Heart left ventricle (tissue), 16 donors: ENCODE measurements around the gene SLC25A47. TPM values are rescaled to one million over a fixed set of nuclear protein-coding genes. Genes with fewer than 3 reads are reported as not detected.
A peak's percentile ranks its signal among the peaks of the same experiment; 100 is the strongest.

Experiments
- ATAC-seq, 4 donors: fragments of 200-7000 bp; cut with Tn5 transposase; one replicate each; pipeline ENCODE4 v1.9.1; 2020 to 2022; ENCODE audit warnings: moderate library complexity in 4 of 4, mild to moderate bottlenecking in 3 of 4, moderate number of reproducible peaks in 1 of 4
- DNase-seq, 5 donors: peaks; one replicate each; pipeline ENCODE4 v3.0.0-alpha.2; 2020
- H3K27ac ChIP-seq, 12 donors: fragments of 200-600 bp; sonication (generic) in 4 of 12; one replicate each; pipeline versions ENCODE4 v1.5.0 to v1.8.0; 2016 to 2022; ENCODE audit warnings: mild to moderate bottlenecking in 2 of 12
- H3K27me3 ChIP-seq, 9 donors: fragments of 200-600 bp; sonication (generic) in 2 of 9; one replicate each; pipeline versions ENCODE4 v1.5.1 to v1.8.0; 2016 to 2022; ENCODE audit warnings: mild to moderate bottlenecking in 3 of 9
- H3K36me3 ChIP-seq, 9 donors: fragments of 200-600 bp; sonication (generic) in 2 of 9; one replicate each; pipeline versions ENCODE4 v1.5.0 to v1.8.0; 2018 to 2022; ENCODE audit warnings: mild to moderate bottlenecking in 2 of 9
- H3K4me1 ChIP-seq, 12 donors: fragments of 200-600 bp; sonication (generic) in 4 of 12; one replicate each; pipeline versions ENCODE4 v1.5.0 to v1.8.0; 2016 to 2022; ENCODE audit warnings: mild to moderate bottlenecking in 3 of 12
- H3K4me3 ChIP-seq, 12 donors: fragments of 200-600 bp; sonication (generic) in 4 of 12; one replicate each; pipeline versions ENCODE4 v1.5.0 to v1.8.0; 2017 to 2022; ENCODE audit warnings: mild to moderate bottlenecking in 9 of 12, moderate library complexity in 4 of 12
- H3K9me3 ChIP-seq, 12 donors: fragments of 200-600 bp; sonication (generic) in 4 of 12; one replicate each; pipeline versions ENCODE4 v1.5.0 to v1.8.0; 2016 to 2022; ENCODE audit warnings: mild to moderate bottlenecking in 1 of 12
- CTCF ChIP-seq, 12 donors: fragments of 200-600 bp; sonication (generic) in 4 of 12; IDR thresholded peaks; one replicate each; pipeline versions ENCODE4 v1.5.0 to v1.8.0; 2018 to 2022; ENCODE audit warnings: antibody characterized with exemption in 12 of 12, mild to moderate bottlenecking in 5 of 12
- POLR2A ChIP-seq, 2 donors: fragments of 450-650 bp; IDR thresholded peaks; one replicate each; pipeline ENCODE4 v1.6.1; 2017; ENCODE audit warnings: antibody characterized with exemption in 2 of 2, mild to moderate bottlenecking in 2 of 2, moderate library complexity in 2 of 2
- WGBS, 4 donors: extraction: QIAGEN DNeasy Blood & Tissue Kit in 2 of 4; methylation state at CpG; one replicate each; pipeline versions ENCODE4 v1.1.5 to v1.1.7; 2013 to 2018; 5-methylcytosine and 5-hydroxymethylcytosine counted together
- intact Hi-C, 10 donors: fragments of 100-400 bp; cut with DNase I; formaldehyde crosslinking; loops; one replicate each; pipeline versions ENCODE4 v1.11.1 to v1.14.2; 2022
- polyA plus RNA-seq, 2 donors: library from polyadenylated mRNA; stranded (reverse); fragments of 200-250 nt; gene quantifications; one replicate each; pipeline ENCODE4 v1.2.3, GENCODE V29; 2013
- total RNA-seq, 9 donors: library from RNA; depleted of rRNA in 2 of 9; stranded (reverse); fragments of >200 nt in 2 of 9; fragmentation: NEBNext Ultra II Directional in 3 of 9; extraction: Animal tissue kit (Norgen Biotek cat#: 25700) in 3 of 9; gene quantifications; one replicate each; pipeline versions ENCODE4 v1.1.0 to v1.2.4, GENCODE V29; 2016 to 2023
- donor health status: ischemic (EF 13 %, LVEDD 7.1; RV severe dilation, severe dysfunction).
- donor health status: healthy with polysubstance abuse.
- donor health status: DM: no; HTN: yes; CAD: no.
- donor health status: DM: no; HTN: no; CAD: no.
- donor health status: ischemic (EF 25% LVEDD 6.9; RV normal size, moderate dysfunction).
- donor health status: ischemic (EF 25% LVEDD 5.7; RV mildly dilated, moderate dysfunction).
- donor health status: healthy.
- donor health status: DM: yes; HTN: yes; CAD: no.
- donor health status: ischemic (EF 35%, LVEDD 5.7; RV mildly dilated, moderate dysfunction).
- donor health status: nonischemic (EF 11% LVEDD 7.7; RV severe dilation, severe dysfunction).
- donor health status: DM: yes; HTN: yes; CAD: no.
- donor health status: PGD.
- donor health status: ischemic (EF 29% LVEDD 5.4; RV normal size, mild dysfunction).
- donor health status: nonischemic (EF 23%, LVEDD 6.1; RV moderate dilation, normal function).

Gene SLC25A47
- total and polyA plus RNA-seq, 11 donors, result not detected

- Histone ChIP-seq H3K4me1 (peaks cover 0 to 70% (median 2%) of the 10 kb centered on the region in 12 donors), H3K9me3 (no peaks in the 10 kb centered on the region), H3K27ac (peak overlapping the region in 3 of 12 donors; percentile 17 to 36 (median 28)), H3K36me3 (peaks cover 0 to 83% (median 46%) of the 10 kb centered on the region in 9 donors), H3K27me3 (no peaks in the 10 kb centered on the region), H3K4me3 (no peak overlapping the region)
- DNase-seq, result no peak
- no peak for TF ChIP-seq CTCF (IDR thresholded peaks at IDR 0.05)
- no peak for TF ChIP-seq POLR2A (IDR thresholded peaks at IDR 0.05)
- WGBS, 4 donors, result 78 to 91% (median 88%) methylated on average over 4 of the region's 4 CpGs
- ATAC-seq, result no peak
- intact Hi-C loops, result loop anchor here in 5 of 10 donors (5.0 to 10.0 kb wide), 5 partner anchors 63 to 385 kb away; partner anchors contain the start of genes SLC25A29 (in 2 of the 5) and YY1 (in 1 of the 5)
Observed at GRCh38 chr14:100370003-100370402, 46.9 kb downstream of the SLC25A47 start.

- no peaks in the 10 kb centered on the region for H3K9me3 ChIP-seq
- no peak for TF ChIP-seq CTCF (IDR thresholded peaks at IDR 0.05)
- WGBS, 4 donors, result 63 to 70% (median 67%) methylated on average over 6 of the region's 6 CpGs
- ATAC-seq, result no peak
- peak overlapping the region in 10 of 12 donors; percentile 3 to 94 (median 74) for H3K4me3 ChIP-seq
- H3K36me3 ChIP-seq, result peaks cover 0 to 66% (median 31%) of the 10 kb centered on the region in 9 donors
- intact Hi-C loops, result loop anchor here in 5 of 10 donors (5.0 to 10.0 kb wide), 5 partner anchors 64 to 387 kb away; partner anchors contain the start of genes SLC25A29 (in 2 of the 5) and YY1 (in 1 of the 5)
- no peak for DNase-seq
- H3K4me1 ChIP-seq, result peaks cover 0 to 74% (median 10%) of the 10 kb centered on the region in 12 donors
- no peaks in the 10 kb centered on the region for H3K27me3 ChIP-seq
- H3K27ac ChIP-seq, result peak overlapping the region in 8 of 12 donors; percentile 29 to 98 (median 81)
Observed at GRCh38 chr14:100371773-100372172, 48.6 kb downstream of the SLC25A47 start.

GRCh38 chr14:100372357-100373048 is 49.4 kb downstream of the SLC25A47 start:
- Histone ChIP-seq H3K27me3 (no peaks in the 10 kb centered on the region), H3K4me1 (peaks cover 0 to 76% (median 15%) of the 10 kb centered on the region in 12 donors), H3K4me3 (peak overlapping the region in 11 of 12 donors; percentile 3 to 94 (median 72)), H3K36me3 (peaks cover 0 to 59% (median 23%) of the 10 kb centered on the region in 9 donors), H3K27ac (peak overlapping the region in 10 of 12 donors; percentile 29 to 98 (median 81)), H3K9me3 (no peaks in the 10 kb centered on the region)
- ATAC-seq, result no peak
- WGBS, 4 donors, result 49 to 70% (median 55%) methylated on average over 4 of the region's 4 CpGs
- TF ChIP-seq POLR2A (IDR thresholded peaks at IDR 0.05), result no peak
- DNase-seq, result no peak
- intact Hi-C loops, result loop anchor here in 5 of 10 donors (5.0 to 10.0 kb wide), 5 partner anchors 65 to 388 kb away; partner anchors contain the start of genes SLC25A29 (in 2 of the 5) and YY1 (in 1 of the 5)

- 50 to 67% (median 57%) methylated on average over 2 of the region's 2 CpGs for WGBS, 4 donors
- intact Hi-C loops, result loop anchor here in 5 of 10 donors (5.0 to 10.0 kb wide), 5 partner anchors 67 to 389 kb away; partner anchors contain the start of genes SLC25A29 (in 2 of the 5) and YY1 (in 1 of the 5)
Observed at GRCh38 chr14:100374270-100374669, 51.1 kb downstream of the SLC25A47 start.

More at GRCh38 chr14:100374270-100374669, 51.1 kb downstream of the SLC25A47 start:
- Histone ChIP-seq H3K9me3 (no peaks in the 10 kb centered on the region), H3K4me3 (peak overlapping the region; percentile 61 to 94 (median 76)), H3K27ac (peak overlapping the region; percentile 85 to 98 (median 94)), H3K36me3 (peaks cover 0 to 41% (median 6%) of the 10 kb centered on the region in 9 donors), H3K27me3 (no peaks in the 10 kb centered on the region), H3K4me1 (peaks cover 0 to 73% (median 18%) of the 10 kb centered on the region in 12 donors)
- DNase-seq (no peak), ATAC-seq (no peak)
- no peak for TF ChIP-seq CTCF (IDR thresholded peaks at IDR 0.05)
- no peak for TF ChIP-seq POLR2A (IDR thresholded peaks at IDR 0.05)
